Activated B cell treated with CpG ODN at 0.5 μM for 24 hours (primary cell): Measurements from ENCODE around the gene SRPX2. TPM values are rescaled to one million over a fixed set of nuclear protein-coding genes. Genes with fewer than 3 reads are reported as not detected.

Source experiments
- ATAC-seq: fragments of 200-7000 bp; cut with Tn5 transposase; one replicate; pipeline ENCODE4 v1.10.0; 2021; ENCODE audit warnings: low read depth, mild to moderate bottlenecking, moderate library complexity
- CTCF ChIA-PET: fragments of 350-600 bp; sonication (Branson Sonifier 250); formaldehyde crosslinking; loops from one replicate; lab custom pipeline; 2021; ENCODE audit warnings: antibody characterized with exemption; lab: Charles Lee
- POLR2A ChIA-PET: fragments of 350-600 bp; sonication (Branson Sonifier 250); formaldehyde crosslinking; loops from one replicate; lab custom pipeline; 2021; ENCODE audit warnings: antibody characterized with exemption; lab: Charles Lee
- DNase-seq: peaks from one replicate; pipeline ENCODE4 v3.0.0; 2022
- H3K27ac Mint-ChIP-seq: one replicate; pipeline ENCODE4 v1.8.0; 2020; ENCODE audit warnings: mixed read lengths
- H3K27me3 Mint-ChIP-seq: one replicate; pipeline ENCODE4 v1.8.0; 2021; ENCODE audit warnings: mixed read lengths
- H3K36me3 Mint-ChIP-seq: one replicate; pipeline ENCODE4 v1.8.0; 2021; ENCODE audit warnings: low read depth, mixed read lengths
- H3K4me1 Mint-ChIP-seq: one replicate; pipeline ENCODE4 v1.8.0; 2021; ENCODE audit warnings: mixed read lengths
- H3K4me3 Mint-ChIP-seq: one replicate; pipeline ENCODE4 v1.8.0; 2020; ENCODE audit warnings: mild to moderate bottlenecking, mixed read lengths
- H3K9me3 Mint-ChIP-seq: one replicate; pipeline ENCODE4 v1.8.0; 2020; ENCODE audit warnings: mixed read lengths
- CTCF ChIP-seq: fragments of 200-600 bp; IDR thresholded peaks from one replicate; pipeline ENCODE4 v1.8.0; 2022; ENCODE audit warnings: antibody characterized with exemption, mild to moderate bottlenecking
- intact Hi-C: fragments of 100-400 bp; cut with micrococcal nuclease; formaldehyde crosslinking; loops from one replicate; pipeline ENCODE4 v1.15.1; 2024
- total RNA-seq: library from RNA; stranded (reverse); gene quantifications from 2 replicates; pipeline ENCODE4 v1.2.3, GENCODE V29; 2022

Gene SRPX2
- total RNA-seq, 1 donor from 2014 or later: not detected

- no peak overlapping the region for H3K27ac Mint-ChIP-seq
- no peak overlapping the region for H3K4me3 Mint-ChIP-seq
- H3K27me3 Mint-ChIP-seq: peaks cover 5% of the 10 kb centered on the region
- no peaks in the 10 kb centered on the region for H3K9me3 Mint-ChIP-seq
- H3K36me3 Mint-ChIP-seq: no peaks in the 10 kb centered on the region
- ChIA-PET CTCF (no interaction called here), POLR2A (no interaction called here)
- intact Hi-C loops: no loop called here
- H3K4me1 Mint-ChIP-seq: peaks cover 8% of the 10 kb centered on the region
- ATAC-seq (no peak), DNase-seq (no peak)
- TF ChIP-seq CTCF: no peak
Observed at GRCh38 chrX:100658941-100659381, 15.0 kb downstream of the SRPX2 start.

- intact Hi-C loops: no loop called here
- ChIA-PET CTCF (no interaction called here), POLR2A (no interaction called here)
- no peak for TF ChIP-seq CTCF
- H3K27me3 Mint-ChIP-seq: peaks cover 5% of the 10 kb centered on the region
- no peak for DNase-seq
- H3K4me1 Mint-ChIP-seq: peaks cover 8% of the 10 kb centered on the region
- no peaks in the 10 kb centered on the region for H3K9me3 Mint-ChIP-seq
- no peak overlapping the region for H3K4me3 Mint-ChIP-seq
- no peak for ATAC-seq
- H3K36me3 Mint-ChIP-seq: no peaks in the 10 kb centered on the region
- H3K27ac Mint-ChIP-seq: no peak overlapping the region
Observed at GRCh38 chrX:100659431-100660137, 15.6 kb downstream of the SRPX2 start.

- H3K9me3 Mint-ChIP-seq: no peaks in the 10 kb centered on the region
- peaks cover 8% of the 10 kb centered on the region for H3K4me1 Mint-ChIP-seq
- H3K27me3 Mint-ChIP-seq: peaks cover 9% of the 10 kb centered on the region
- intact Hi-C loops: no loop called here
- no peaks in the 10 kb centered on the region for H3K36me3 Mint-ChIP-seq
- H3K4me3 Mint-ChIP-seq: no peak overlapping the region
- no peak for TF ChIP-seq CTCF
- ATAC-seq: no peak
- no peak for DNase-seq
- ChIA-PET CTCF (interaction anchor here (1.1 kb wide), 1 partner anchor 9 kb away, joined by 3 read pairs; no protein-coding TSS in a partner anchor), POLR2A (no interaction called here)
- no peak overlapping the region for H3K27ac Mint-ChIP-seq
Observed at GRCh38 chrX:100662170-100662569, 18.2 kb downstream of the SRPX2 start.

GRCh38 chrX:100662796-100663195 is 18.8 kb downstream of the SRPX2 start:
- ATAC-seq (no peak), DNase-seq (no peak)
- peaks cover 8% of the 10 kb centered on the region for H3K4me1 Mint-ChIP-seq
- ChIA-PET POLR2A (no interaction called here), CTCF (interaction anchor here (1.1 kb wide), 1 partner anchor 8 kb away, joined by 3 read pairs; no protein-coding TSS in a partner anchor)
- H3K27me3 Mint-ChIP-seq: peaks cover 9% of the 10 kb centered on the region
- H3K27ac Mint-ChIP-seq: no peak overlapping the region
- intact Hi-C loops: no loop called here
- H3K4me3 Mint-ChIP-seq: no peak overlapping the region
- H3K9me3 Mint-ChIP-seq: no peaks in the 10 kb centered on the region
- no peaks in the 10 kb centered on the region for H3K36me3 Mint-ChIP-seq
- no peak for TF ChIP-seq CTCF

GRCh38 chrX:100663642-100664041 is 19.6 kb downstream of the SRPX2 start:
- no peak for ATAC-seq
- no peak for TF ChIP-seq CTCF
- Mint-ChIP-seq H3K9me3 (no peaks in the 10 kb centered on the region), H3K4me3 (no peak overlapping the region), H3K27ac (no peak overlapping the region), H3K36me3 (no peaks in the 10 kb centered on the region), H3K27me3 (peaks cover 9% of the 10 kb centered on the region), H3K4me1 (peaks cover 7% of the 10 kb centered on the region)
- ChIA-PET POLR2A (no interaction called here), CTCF (no interaction called here)
- intact Hi-C loops: no loop called here
- DNase-seq: no peak
